ENCODE data around the gene DHDH. TPM values are rescaled to one million over a fixed set of nuclear protein-coding genes. Genes with fewer than 3 reads are reported as not detected.

The DHDH gene
- total and polyA plus RNA-seq, 2 of the 13 experiments (the other 11 are each of a cell fraction or from before 2014, with no cell fraction given) = 0.13 to 0.91 TPM

DNA sequence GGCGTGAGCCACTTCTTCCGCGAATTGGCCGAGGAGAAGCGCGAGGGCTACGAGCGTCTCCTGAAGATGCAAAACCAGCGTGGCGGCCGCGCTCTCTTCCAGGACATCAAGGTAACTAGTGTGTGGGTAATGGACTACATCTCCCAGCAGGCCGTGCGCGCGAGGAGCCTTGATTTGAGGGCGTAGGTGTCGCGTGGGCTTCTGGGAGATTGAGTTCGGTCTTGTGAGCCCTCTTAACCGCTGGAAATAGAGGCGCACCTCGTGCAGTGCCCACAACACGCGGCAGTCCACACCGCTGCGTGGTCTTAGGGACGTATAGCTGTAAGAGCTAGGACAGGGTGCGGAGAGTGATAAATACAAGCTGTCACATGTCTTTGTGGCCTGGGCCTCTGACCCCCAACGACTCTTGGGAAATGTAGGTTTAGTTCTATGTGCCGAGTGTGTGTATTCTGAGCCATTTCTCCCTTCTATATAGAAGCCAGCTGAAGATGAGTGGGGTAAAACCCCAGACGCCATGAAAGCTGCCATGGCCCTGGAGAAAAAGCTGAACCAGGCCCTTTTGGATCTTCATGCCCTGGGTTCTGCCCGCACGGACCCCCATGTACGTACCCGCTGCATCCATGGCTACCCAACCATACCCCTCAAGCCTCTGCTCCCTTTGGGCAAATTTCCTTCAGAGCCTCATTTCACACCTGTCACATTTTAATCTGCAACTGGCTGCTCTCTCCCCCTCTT lies 32.5 kb downstream of the DHDH start (continued):
- TF ChIP-seq, protein P1, sequence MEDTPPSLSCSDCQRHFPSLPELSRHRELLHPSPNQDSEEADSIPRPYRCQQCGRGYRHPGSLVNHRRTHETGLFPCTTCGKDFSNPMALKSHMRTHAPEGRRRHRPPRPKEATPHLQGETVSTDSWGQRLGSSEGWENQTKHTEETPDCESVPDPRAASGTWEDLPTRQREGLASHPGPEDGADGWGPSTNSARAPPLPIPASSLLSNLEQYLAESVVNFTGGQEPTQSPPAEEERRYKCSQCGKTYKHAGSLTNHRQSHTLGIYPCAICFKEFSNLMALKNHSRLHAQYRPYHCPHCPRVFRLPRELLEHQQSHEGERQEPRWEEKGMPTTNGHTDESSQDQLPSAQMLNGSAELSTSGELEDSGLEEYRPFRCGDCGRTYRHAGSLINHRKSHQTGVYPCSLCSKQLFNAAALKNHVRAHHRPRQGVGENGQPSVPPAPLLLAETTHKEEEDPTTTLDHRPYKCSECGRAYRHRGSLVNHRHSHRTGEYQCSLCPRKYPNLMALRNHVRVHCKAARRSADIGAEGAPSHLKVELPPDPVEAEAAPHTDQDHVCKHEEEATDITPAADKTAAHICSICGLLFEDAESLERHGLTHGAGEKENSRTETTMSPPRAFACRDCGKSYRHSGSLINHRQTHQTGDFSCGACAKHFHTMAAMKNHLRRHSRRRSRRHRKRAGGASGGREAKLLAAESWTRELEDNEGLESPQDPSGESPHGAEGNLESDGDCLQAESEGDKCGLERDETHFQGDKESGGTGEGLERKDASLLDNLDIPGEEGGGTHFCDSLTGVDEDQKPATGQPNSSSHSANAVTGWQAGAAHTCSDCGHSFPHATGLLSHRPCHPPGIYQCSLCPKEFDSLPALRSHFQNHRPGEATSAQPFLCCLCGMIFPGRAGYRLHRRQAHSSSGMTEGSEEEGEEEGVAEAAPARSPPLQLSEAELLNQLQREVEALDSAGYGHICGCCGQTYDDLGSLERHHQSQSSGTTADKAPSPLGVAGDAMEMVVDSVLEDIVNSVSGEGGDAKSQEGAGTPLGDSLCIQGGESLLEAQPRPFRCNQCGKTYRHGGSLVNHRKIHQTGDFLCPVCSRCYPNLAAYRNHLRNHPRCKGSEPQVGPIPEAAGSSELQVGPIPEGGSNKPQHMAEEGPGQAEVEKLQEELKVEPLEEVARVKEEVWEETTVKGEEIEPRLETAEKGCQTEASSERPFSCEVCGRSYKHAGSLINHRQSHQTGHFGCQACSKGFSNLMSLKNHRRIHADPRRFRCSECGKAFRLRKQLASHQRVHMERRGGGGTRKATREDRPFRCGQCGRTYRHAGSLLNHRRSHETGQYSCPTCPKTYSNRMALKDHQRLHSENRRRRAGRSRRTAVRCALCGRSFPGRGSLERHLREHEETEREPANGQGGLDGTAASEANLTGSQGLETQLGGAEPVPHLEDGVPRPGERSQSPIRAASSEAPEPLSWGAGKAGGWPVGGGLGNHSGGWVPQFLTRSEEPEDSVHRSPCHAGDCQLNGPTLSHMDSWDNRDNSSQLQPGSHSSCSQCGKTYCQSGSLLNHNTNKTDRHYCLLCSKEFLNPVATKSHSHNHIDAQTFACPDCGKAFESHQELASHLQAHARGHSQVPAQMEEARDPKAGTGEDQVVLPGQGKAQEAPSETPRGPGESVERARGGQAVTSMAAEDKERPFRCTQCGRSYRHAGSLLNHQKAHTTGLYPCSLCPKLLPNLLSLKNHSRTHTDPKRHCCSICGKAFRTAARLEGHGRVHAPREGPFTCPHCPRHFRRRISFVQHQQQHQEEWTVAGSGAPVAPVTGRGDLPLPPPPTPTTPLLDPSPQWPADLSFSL (CRISPR knock-in tag; IDR thresholded peaks at IDR 0.05) = no peak
- TF ChIP-seq KAT8 (CRISPR knock-in tag; IDR thresholded peaks at IDR 0.05) (no peak), ZFP90 (CRISPR knock-in tag; IDR thresholded peaks at IDR 0.05; ENCODE audit: borderline replicate concordance) (no peak), PAF1 (CRISPR knock-in tag; IDR thresholded peaks at IDR 0.05) (no peak; the same call in none of the 2 replicates), YY1 (IDR thresholded peaks at IDR 0.05; ENCODE audit: insufficient read depth, insufficient replicate concordance, low read depth, low read length) (no peak), ESRRA (CRISPR knock-in tag; IDR thresholded peaks at IDR 0.05; ENCODE audit: low read depth) (no peak), ZNF468 (CRISPR knock-in tag; IDR thresholded peaks at IDR 0.05) (no peak), ELF4 (CRISPR knock-in tag; IDR thresholded peaks at IDR 0.05; ENCODE audit: borderline replicate concordance) (no peak; the same call in 1 of the 2 replicates), NONO (IDR thresholded peaks at IDR 0.05) (no peak), NONO (CRISPR knock-in tag; conservative IDR thresholded peaks at IDR 0.05) (peak; percentile 10; the same call in 1 of the 2 replicates), KDM1A (CRISPR knock-in tag; IDR thresholded peaks at IDR 0.05) (no peak), MTA1 (CRISPR knock-in tag; IDR thresholded peaks at IDR 0.05; ENCODE audit: borderline replicate concordance) (no peak), ZNF543 (CRISPR knock-in tag; IDR thresholded peaks at IDR 0.05) (no peak), ZNF530 (CRISPR knock-in tag; IDR thresholded peaks at IDR 0.05; ENCODE audit: low read depth) (no peak; the same call in 1 of the 2 replicates)
- TF ChIP-seq, protein P2, sequence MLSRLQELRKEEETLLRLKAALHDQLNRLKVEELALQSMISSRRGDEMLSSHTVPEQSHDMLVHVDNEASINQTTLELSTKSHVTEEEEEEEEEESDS (CRISPR knock-in tag; IDR thresholded peaks at IDR 0.05; ENCODE audit: borderline replicate concordance) = 0 out of 2 replicates have a peak, but pooled peaks have one; percentile 46
- TF ChIP-seq, protein P3, sequence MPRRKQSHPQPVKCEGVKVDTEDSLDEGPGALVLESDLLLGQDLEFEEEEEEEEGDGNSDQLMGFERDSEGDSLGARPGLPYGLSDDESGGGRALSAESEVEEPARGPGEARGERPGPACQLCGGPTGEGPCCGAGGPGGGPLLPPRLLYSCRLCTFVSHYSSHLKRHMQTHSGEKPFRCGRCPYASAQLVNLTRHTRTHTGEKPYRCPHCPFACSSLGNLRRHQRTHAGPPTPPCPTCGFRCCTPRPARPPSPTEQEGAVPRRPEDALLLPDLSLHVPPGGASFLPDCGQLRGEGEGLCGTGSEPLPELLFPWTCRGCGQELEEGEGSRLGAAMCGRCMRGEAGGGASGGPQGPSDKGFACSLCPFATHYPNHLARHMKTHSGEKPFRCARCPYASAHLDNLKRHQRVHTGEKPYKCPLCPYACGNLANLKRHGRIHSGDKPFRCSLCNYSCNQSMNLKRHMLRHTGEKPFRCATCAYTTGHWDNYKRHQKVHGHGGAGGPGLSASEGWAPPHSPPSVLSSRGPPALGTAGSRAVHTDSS (CRISPR knock-in tag; conservative IDR thresholded peaks at IDR 0.05) = no peak
- TF ChIP-seq, protein P4, sequence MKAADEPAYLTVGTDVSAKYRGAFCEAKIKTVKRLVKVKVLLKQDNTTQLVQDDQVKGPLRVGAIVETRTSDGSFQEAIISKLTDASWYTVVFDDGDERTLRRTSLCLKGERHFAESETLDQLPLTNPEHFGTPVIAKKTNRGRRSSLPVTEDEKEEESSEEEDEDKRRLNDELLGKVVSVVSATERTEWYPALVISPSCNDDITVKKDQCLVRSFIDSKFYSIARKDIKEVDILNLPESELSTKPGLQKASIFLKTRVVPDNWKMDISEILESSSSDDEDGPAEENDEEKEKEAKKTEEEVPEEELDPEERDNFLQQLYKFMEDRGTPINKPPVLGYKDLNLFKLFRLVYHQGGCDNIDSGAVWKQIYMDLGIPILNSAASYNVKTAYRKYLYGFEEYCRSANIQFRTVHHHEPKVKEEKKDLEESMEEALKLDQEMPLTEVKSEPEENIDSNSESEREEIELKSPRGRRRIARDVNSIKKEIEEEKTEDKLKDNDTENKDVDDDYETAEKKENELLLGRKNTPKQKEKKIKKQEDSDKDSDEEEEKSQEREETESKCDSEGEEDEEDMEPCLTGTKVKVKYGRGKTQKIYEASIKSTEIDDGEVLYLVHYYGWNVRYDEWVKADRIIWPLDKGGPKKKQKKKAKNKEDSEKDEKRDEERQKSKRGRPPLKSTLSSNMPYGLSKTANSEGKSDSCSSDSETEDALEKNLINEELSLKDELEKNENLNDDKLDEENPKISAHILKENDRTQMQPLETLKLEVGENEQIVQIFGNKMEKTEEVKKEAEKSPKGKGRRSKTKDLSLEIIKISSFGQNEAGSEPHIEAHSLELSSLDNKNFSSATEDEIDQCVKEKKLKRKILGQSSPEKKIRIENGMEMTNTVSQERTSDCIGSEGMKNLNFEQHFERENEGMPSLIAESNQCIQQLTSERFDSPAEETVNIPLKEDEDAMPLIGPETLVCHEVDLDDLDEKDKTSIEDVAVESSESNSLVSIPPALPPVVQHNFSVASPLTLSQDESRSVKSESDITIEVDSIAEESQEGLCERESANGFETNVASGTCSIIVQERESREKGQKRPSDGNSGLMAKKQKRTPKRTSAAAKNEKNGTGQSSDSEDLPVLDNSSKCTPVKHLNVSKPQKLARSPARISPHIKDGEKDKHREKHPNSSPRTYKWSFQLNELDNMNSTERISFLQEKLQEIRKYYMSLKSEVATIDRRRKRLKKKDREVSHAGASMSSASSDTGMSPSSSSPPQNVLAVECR (CRISPR knock-in tag; IDR thresholded peaks at IDR 0.05; ENCODE audit: borderline replicate concordance) = 0 out of 2 replicates have a peak, but pooled peaks have one; percentile 5
